Testis (tissue), 2 donors: ENCODE results near the gene MAP7.

Source experiments
- POLR2A ChIP-seq: fragments of 450-650 bp; IDR thresholded peaks from one replicate; pipeline ENCODE4 v1.6.1; 2017; ENCODE audit warnings: antibody characterized with exemption, mild to moderate bottlenecking, moderate library complexity
- TF ChIP-seq, protein P1 (sequence below), 3 experiments: fragments of 450-650 bp in 2 of 3; fragments of 200-600 bp in 1 of 3; sonication (generic) in 1 of 3; IDR thresholded peaks; one replicate each; pipeline ENCODE4 v1.5.1; 2016 to 2019; ENCODE audit warnings: antibody characterized with exemption in 3 of 3, mild to moderate bottlenecking in 2 of 3, moderate library complexity in 1 of 3

DNA sequence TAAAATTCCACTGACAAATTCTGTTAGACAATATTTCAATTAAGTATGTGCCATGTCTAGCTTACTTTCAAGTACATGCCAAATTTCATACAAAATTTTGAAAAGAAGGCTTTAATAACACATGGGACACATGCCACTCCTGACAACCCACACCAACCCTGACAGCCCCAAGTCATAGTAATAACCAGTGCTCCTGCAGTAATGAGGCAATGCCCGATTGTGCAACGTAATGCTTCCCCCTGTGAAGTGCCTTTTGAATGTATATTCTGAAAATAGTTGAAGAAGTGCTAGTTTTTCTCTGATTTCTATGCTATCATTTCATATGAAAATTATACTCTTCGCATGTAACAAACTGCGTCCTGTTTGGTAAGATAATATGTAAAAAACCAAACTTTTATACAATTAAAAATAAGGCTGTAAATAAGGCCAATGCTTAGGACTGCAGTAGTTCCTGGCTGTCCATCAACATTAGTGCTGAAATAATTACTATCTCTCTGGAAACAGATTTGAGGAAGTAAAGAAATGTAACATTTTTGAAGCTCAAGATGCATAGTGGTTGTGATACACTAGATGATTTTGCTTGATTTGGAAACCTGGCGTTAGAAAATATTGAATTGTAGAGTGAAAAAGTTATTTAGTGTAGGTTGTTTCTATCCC, 134.7 kb downstream of the MAP7 start:
- TF ChIP-seq, protein P1, sequence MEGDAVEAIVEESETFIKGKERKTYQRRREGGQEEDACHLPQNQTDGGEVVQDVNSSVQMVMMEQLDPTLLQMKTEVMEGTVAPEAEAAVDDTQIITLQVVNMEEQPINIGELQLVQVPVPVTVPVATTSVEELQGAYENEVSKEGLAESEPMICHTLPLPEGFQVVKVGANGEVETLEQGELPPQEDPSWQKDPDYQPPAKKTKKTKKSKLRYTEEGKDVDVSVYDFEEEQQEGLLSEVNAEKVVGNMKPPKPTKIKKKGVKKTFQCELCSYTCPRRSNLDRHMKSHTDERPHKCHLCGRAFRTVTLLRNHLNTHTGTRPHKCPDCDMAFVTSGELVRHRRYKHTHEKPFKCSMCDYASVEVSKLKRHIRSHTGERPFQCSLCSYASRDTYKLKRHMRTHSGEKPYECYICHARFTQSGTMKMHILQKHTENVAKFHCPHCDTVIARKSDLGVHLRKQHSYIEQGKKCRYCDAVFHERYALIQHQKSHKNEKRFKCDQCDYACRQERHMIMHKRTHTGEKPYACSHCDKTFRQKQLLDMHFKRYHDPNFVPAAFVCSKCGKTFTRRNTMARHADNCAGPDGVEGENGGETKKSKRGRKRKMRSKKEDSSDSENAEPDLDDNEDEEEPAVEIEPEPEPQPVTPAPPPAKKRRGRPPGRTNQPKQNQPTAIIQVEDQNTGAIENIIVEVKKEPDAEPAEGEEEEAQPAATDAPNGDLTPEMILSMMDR (IDR thresholded peaks at IDR 0.05): no peak
- no peak for TF ChIP-seq POLR2A
